ENCODE results near the gene GSDME. TPM values are rescaled to one million over a fixed set of nuclear protein-coding genes. Genes with fewer than 3 reads are reported as not detected.
"Not testable (repeated sequence)": the region's sequence is repeated elsewhere in the genome, so short reads cannot be mapped to it uniquely, and the experiment has no call there.

The GSDME gene
- total RNA-seq = 1 to 10 TPM; 4.7 TPM

DNA sequence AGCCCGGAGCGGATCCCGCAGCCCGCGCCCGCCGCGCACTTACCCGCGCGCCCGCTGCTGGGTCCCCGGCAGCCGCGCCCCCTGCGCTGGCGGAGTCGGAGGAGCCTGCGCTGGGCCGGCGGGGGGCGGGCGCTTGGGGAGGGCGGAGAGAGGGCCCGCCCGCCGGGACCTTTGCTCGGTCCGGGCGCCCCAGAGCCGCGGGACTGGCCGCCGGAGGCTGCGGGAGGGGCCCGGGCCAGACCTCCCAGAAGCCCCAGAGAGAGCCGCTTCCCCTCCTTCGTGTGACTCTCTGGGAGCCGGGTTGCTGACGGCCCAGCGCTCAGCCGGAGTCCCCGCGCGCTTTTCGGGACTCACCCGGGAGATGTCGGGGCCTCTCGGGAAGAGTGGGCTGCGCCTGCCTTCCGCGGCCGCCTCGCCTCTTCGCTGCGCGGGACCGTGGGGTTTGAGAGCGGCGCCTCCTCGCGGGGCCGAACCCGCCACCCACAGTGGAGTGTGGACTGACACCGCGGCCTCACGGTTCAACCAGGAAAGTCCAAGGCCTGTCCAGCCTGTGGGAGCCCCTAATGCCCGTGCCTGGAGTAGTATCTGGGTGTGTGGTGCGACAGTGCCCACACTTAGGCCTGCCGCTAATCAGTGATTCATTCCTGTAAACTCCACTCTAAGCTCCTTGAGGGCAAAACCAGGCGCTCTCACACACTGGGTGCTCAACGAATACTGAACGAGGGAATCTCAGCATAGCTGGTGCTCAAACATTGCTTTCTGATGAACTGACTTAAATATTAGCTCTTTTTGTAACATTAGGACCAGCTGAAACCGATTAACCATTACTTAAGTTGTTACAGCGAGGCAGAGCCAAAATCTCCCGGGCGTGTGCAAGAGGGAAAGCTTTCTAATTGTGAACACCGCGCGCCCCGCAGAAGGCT, at the start of gene GSDME:
TSS of gene GSDME (minus strand) at position 112 of the 923 bp plus-strand sequence. CDS start 7,690 bp downstream, outside the sequence.
- peaks cover 6% of the 10 kb centered on the region for H3K9me3 Mint-ChIP-seq
- peaks cover 30% of the 10 kb centered on the region for H3K4me1 Mint-ChIP-seq (ENCODE audit: low read depth)
- H3K4me3 Mint-ChIP-seq = peak within 1 kb of the TSS; percentile 78
- intact Hi-C loops (cut with micrococcal nuclease) = loop anchor here (5.0 kb wide), 1 partner anchor 150 kb away; no protein-coding TSS in a partner anchor
- DNase-seq = peak; percentile 35
- ChIA-PET CTCF (interaction anchor here (1.1 kb wide), 1 partner anchor 183 kb away, joined by 3 read pairs; no protein-coding TSS in a partner anchor), POLR2A (interaction anchor here (1.0 kb wide), 1 partner anchor 1872 kb away, joined by 5 read pairs; no protein-coding TSS in a partner anchor)
- no peaks in the 10 kb centered on the region for H3K36me3 Mint-ChIP-seq
- H3K27ac Mint-ChIP-seq = no peak within 1 kb of the TSS
- peaks cover 45% of the 10 kb centered on the region for H3K27me3 Mint-ChIP-seq

DNA sequence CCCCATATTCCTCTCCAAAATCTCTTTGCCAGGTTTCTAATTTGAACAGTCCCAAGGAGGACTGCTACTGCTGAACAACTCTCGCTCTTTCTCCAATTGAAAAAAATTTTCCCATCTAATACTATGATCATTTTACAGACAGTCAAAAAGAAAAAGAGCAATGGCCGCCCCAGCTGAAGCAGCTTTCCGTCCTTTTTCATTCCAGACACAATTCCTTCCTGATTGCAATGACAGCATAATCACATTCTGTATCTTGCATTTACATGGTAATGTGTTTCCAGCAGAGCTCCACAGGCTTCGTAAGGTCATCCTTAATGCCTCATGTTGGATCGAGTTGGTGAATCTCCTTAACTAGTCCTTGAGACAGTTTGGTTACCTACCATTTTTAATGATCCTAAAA, 45.0 kb upstream of the GSDME start:
- Mint-ChIP-seq H3K4me1 (ENCODE audit: low read depth) (peaks cover 9% of the 10 kb centered on the region), H3K27ac (no peak overlapping the region), H3K9me3 (peaks cover 3% of the 10 kb centered on the region), H3K36me3 (peaks cover 65% of the 10 kb centered on the region), H3K27me3 (no peaks in the 10 kb centered on the region), H3K4me3 (no peak overlapping the region)
- intact Hi-C loops (cut with micrococcal nuclease) = no loop called here
- POLR2A ChIA-PET = no interaction called here
- CTCF ChIA-PET = interaction anchor here (1.5 to 2.9 kb wide), 4 partner anchors 10 to 296 kb away, joined by 5 to 22 read pairs (median 12); no protein-coding TSS in a partner anchor
- no peak for DNase-seq

DNA sequence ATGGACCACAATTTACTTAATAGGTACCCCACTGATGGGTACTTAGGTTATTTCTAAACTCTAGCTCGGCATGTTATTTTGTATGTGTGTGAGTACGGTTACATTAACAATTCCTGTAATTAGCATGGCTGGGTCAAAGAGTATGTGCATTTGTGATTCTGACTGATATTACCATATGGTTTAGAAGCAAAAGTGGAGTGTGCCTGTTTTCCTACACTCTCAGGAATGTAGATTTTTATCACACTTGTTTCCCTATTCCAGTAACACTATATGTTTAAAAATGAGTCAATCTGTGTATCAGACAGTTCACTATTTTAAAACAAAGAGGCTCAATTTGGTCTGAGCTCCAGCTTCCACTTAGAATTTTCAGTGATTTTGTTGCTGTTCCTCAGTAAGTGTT, 44.6 kb upstream of the GSDME start:
- intact Hi-C loops (cut with micrococcal nuclease) = loop anchor here (2.0 kb wide), 1 partner anchor 47 kb away; no protein-coding TSS in a partner anchor
- ChIA-PET CTCF (interaction anchor here (1.5 to 2.9 kb wide), 4 partner anchors 10 to 296 kb away, joined by 5 to 22 read pairs (median 12); no protein-coding TSS in a partner anchor), POLR2A (no interaction called here)
- Mint-ChIP-seq H3K4me1 (ENCODE audit: low read depth) (peaks cover 9% of the 10 kb centered on the region), H3K27ac (no peak overlapping the region), H3K4me3 (no peak overlapping the region), H3K27me3 (no peaks in the 10 kb centered on the region), H3K36me3 (peaks cover 65% of the 10 kb centered on the region), H3K9me3 (peaks cover 3% of the 10 kb centered on the region)
- DNase-seq = no peak

DNA sequence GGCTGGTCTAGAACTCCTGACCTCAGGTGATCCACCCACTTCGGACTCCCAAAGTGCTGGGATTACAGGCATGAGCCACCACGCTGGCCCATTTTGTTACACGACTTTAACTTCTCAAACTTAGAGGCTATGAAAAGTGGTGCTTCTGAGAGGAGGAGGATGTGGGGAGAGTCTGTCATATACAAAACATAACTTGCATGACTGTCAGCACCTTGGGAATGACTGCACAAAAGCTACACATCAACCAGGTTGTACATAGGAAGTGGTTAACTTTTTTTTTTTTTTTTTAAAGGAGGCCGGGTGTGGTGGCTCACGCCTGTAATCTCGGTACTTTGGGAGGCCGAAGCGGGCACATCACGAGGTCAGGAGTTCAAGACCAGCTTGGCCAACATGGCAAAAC, 43.4 kb upstream of the GSDME start:
- DNase-seq = peak; percentile 27
- ChIA-PET CTCF (interaction anchor here (1.5 to 2.6 kb wide), 4 partner anchors 12 to 297 kb away, joined by 5 to 18 read pairs (median 12); no protein-coding TSS in a partner anchor), POLR2A (interaction anchor here (0.6 kb wide), 1 partner anchor 181 kb away, joined by 3 read pairs; no protein-coding TSS in a partner anchor)
- intact Hi-C loops (cut with micrococcal nuclease) = loop anchor here (2.0 kb wide), 1 partner anchor 46 kb away; no protein-coding TSS in a partner anchor
- H3K27ac Mint-ChIP-seq = no peak overlapping the region
- H3K36me3 Mint-ChIP-seq = peaks cover 66% of the 10 kb centered on the region
- H3K4me1 Mint-ChIP-seq (ENCODE audit: low read depth) = peaks cover 10% of the 10 kb centered on the region
- no peaks in the 10 kb centered on the region for H3K27me3 Mint-ChIP-seq
- H3K9me3 Mint-ChIP-seq = peaks cover 3% of the 10 kb centered on the region
- no peak overlapping the region for H3K4me3 Mint-ChIP-seq

DNA sequence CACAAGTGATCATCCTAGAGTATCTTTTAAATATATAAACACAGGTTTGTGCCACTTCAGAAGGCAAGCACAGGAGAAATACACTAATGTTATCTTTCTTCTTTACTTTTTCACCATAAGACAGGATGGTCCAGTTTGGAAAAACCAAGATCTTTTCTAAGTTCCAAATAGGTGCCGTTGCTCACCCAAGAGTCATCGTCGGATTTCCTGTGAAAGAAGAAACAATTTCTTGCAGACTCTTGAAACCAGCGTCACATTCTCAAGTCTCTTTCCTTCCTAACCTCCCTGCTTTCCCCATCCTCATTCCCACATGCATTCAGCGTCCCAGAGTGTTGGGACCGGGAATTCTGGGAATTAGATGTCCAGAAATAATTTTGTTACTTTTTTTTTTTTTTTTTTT, 42.8 kb upstream of the GSDME start:
- CTCF ChIA-PET = interaction anchor here (2.6 kb wide), 1 partner anchor 12 kb away, joined by 18 read pairs; no protein-coding TSS in a partner anchor
- intact Hi-C loops (cut with micrococcal nuclease) = loop anchor here (2.0 kb wide), 1 partner anchor 45 kb away; no protein-coding TSS in a partner anchor
- Mint-ChIP-seq H3K36me3 (peaks cover 69% of the 10 kb centered on the region), H3K27ac (no peak overlapping the region), H3K9me3 (peaks cover 3% of the 10 kb centered on the region), H3K4me3 (no peak overlapping the region), H3K4me1 (ENCODE audit: low read depth) (peaks cover 15% of the 10 kb centered on the region), H3K27me3 (no peaks in the 10 kb centered on the region)
- no peak for DNase-seq
- POLR2A ChIA-PET = interaction anchor here (0.6 kb wide), 1 partner anchor 181 kb away, joined by 3 read pairs; no protein-coding TSS in a partner anchor

DNA sequence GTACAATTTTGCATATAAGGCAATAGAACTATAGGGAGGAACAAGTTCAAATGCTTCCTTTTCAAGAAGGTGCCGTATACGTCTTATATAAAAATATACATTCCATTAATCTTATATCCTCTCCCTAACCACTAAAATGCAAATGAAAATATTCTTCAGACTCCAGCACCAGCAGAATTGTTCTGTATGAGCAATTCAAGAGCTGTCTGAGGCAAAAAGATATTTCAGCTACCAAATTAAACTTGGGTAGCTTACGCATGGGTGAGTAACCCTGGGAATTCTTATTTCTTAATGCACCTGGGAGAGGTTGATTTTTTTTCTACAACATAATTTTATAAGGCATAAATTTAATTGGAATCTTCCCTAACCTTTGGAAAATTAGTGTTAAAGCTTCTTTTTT, 42.2 kb upstream of the GSDME start:
- Mint-ChIP-seq H3K4me3 (no peak overlapping the region), H3K27me3 (no peaks in the 10 kb centered on the region), H3K9me3 (peaks cover 3% of the 10 kb centered on the region), H3K36me3 (peaks cover 71% of the 10 kb centered on the region), H3K4me1 (ENCODE audit: low read depth) (peaks cover 21% of the 10 kb centered on the region), H3K27ac (no peak overlapping the region)
- ChIA-PET POLR2A (no interaction called here), CTCF (interaction anchor here (2.6 kb wide), 1 partner anchor 13 kb away, joined by 18 read pairs; no protein-coding TSS in a partner anchor)
- no peak for DNase-seq
- intact Hi-C loops (cut with micrococcal nuclease) = no loop called here

DNA sequence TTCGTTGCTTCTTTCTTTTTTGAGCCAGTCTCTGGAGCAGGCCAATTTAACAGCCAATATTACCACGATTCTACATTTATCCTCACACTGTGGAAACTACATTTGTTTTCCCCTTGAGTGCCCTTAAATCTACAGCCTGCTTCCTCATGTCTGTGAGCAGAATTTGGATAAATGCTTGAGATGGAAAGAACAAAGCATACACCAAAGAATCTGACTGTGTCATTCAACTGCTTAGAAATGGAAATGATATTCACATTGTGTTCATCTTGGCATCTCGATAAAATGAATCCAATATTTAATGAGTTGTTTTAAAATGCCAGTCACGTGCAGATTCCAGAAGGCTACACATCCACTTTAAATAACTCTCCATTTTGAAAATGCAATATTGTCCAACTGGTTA, 41.0 kb upstream of the GSDME start:
- Mint-ChIP-seq H3K27me3 (no peaks in the 10 kb centered on the region), H3K36me3 (peaks cover 62% of the 10 kb centered on the region), H3K27ac (no peak overlapping the region), H3K9me3 (peaks cover 3% of the 10 kb centered on the region), H3K4me1 (ENCODE audit: low read depth) (peaks cover 26% of the 10 kb centered on the region), H3K4me3 (no peak overlapping the region)
- intact Hi-C loops (cut with micrococcal nuclease) = no loop called here
- DNase-seq = no peak
- POLR2A ChIA-PET = no interaction called here
- CTCF ChIA-PET = interaction anchor here (2.6 kb wide), 1 partner anchor 14 kb away, joined by 18 read pairs; no protein-coding TSS in a partner anchor

DNA sequence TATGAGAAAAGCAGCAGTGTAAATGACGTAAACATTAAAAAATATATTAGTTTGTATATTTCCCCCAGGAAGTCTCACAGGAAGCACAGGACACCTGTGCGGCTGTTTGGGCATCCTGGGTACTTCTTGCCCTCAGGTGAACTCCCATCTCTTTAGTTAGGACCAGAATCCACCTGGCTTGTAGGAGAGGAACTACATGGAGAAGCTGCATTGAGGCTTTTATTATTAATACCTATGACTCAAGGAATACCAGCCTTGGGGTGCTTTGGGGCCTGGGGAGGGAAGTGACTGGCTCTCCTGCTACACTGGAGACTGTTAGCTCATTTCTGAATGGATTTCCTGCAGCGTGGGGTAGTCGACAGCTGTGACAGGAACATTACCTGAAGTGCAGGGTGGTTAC, 40.0 kb upstream of the GSDME start:
- Mint-ChIP-seq H3K4me3 (no peak overlapping the region), H3K4me1 (ENCODE audit: low read depth) (peaks cover 26% of the 10 kb centered on the region), H3K9me3 (peaks cover 3% of the 10 kb centered on the region), H3K36me3 (peaks cover 56% of the 10 kb centered on the region), H3K27ac (no peak overlapping the region), H3K27me3 (no peaks in the 10 kb centered on the region)
- intact Hi-C loops (cut with micrococcal nuclease) = no loop called here
- POLR2A ChIA-PET = no interaction called here
- CTCF ChIA-PET = no interaction called here
- DNase-seq = no peak

DNA sequence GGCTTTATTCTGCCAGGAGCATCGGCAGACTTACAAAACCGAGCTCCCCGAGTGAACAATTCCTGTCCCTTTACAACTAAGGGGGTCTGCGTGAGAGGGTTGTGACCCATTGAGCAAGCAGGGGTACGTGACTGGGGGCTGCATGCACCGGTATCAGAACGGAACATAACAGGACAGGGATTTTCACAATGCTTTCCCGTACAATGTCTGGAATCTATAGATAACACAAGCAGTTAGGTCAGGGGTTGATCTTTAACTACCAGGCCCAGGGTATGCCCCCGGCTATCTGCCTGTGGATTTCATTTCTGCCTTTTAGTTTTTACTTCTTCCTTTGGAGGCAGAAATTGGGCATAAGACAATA, 38.1 kb upstream of the GSDME start:
- CTCF ChIA-PET = no interaction called here

DNA sequence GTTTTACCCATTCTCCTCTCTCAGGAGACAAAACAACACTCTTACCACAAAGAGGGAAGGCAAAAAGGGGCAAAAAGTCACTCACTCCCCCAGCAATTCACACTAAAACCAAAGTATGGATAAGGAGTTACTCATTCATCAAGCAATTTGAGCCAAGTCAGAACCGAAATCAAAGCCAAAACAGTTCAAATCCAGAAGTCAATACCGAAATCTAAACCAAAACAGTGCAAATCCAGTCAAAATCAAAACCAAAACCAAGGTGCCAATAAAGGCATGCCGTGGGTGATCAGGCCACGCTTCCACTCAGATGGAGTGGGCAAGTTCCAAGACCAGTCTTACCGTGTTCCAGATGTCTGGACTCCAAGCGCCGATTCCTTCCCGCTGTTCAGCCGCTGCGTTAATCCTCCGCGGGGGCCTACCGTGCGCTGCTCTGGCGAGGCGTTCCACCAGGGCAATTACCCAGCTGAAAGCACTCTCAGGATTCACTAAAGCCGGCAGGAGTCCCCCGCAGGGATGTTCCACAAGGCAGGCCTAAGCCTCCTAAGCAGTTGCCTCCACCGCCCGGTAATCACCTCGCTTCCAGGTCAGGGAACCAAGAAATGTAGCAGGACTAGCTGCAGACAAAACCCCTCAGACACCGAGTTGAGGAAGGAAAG, 37.6 kb upstream of the GSDME start:
- H3K27me3 Mint-ChIP-seq; H3K4me3 Mint-ChIP-seq; H3K9me3 Mint-ChIP-seq; intact Hi-C loops (cut with micrococcal nuclease); H3K27ac Mint-ChIP-seq; CTCF ChIA-PET: not testable (repeated sequence)
- Mint-ChIP-seq H3K36me3 (peaks cover 35% of the 10 kb centered on the region), H3K4me1 (ENCODE audit: low read depth) (peaks cover 17% of the 10 kb centered on the region)
- DNase-seq = peak; percentile 20
- POLR2A ChIA-PET = interaction anchor here (1.1 kb wide), 1 partner anchor 324 kb away, joined by 3 read pairs; no protein-coding TSS in a partner anchor

More for the DNA sequence above, 38.1 kb upstream of the GSDME start:
- no peak for DNase-seq
- H3K36me3 Mint-ChIP-seq = peaks cover 38% of the 10 kb centered on the region
- POLR2A ChIA-PET = no interaction called here
- no peaks in the 10 kb centered on the region for H3K9me3 Mint-ChIP-seq
- H3K4me1 Mint-ChIP-seq (ENCODE audit: low read depth) = peaks cover 17% of the 10 kb centered on the region
- H3K27ac Mint-ChIP-seq = no peak overlapping the region
- no peak overlapping the region for H3K4me3 Mint-ChIP-seq
- no peaks in the 10 kb centered on the region for H3K27me3 Mint-ChIP-seq
- intact Hi-C loops (cut with micrococcal nuclease) = no loop called here

DNA sequence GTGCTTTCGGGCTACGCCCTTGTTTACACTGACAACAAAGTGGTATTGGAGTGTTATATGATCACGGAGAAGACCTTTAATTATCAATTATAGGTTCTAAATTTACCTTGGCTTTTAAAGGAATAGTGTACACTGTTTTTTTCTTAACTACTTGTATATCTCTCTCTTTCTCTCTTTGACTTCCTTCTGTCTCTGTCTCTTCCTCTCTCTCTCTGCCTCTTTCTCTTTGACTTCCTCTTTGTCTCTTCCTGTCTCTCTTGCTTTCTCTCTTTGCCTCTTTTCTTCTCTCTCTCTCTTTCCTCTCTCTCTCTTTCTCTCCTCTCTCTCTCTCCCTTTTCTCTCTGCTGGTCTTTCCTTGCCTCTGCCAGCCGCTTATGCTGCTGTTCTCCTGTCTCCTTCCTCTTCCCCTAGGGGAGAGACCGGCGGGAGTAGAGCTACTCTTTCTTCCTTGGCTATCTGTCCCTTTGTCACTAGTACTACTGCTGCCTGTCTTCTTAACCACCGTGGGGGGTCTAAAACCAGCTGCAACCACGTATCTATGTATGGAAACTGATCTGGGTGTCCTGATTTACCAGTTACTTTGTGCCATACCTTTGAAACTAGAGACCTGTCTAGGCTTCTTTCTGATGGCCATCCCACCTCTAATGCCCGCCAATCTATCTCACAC, 36.9 kb upstream of the GSDME start:
- POLR2A ChIA-PET = interaction anchor here (1.1 kb wide), 1 partner anchor 324 kb away, joined by 3 read pairs; no protein-coding TSS in a partner anchor

More for the DNA sequence above, 36.9 kb upstream of the GSDME start:
- Mint-ChIP-seq H3K27ac (no peak overlapping the region), H3K9me3 (no peaks in the 10 kb centered on the region), H3K4me1 (ENCODE audit: low read depth) (peaks cover 17% of the 10 kb centered on the region), H3K36me3 (peaks cover 35% of the 10 kb centered on the region), H3K27me3 (no peaks in the 10 kb centered on the region), H3K4me3 (no peak overlapping the region)
- intact Hi-C loops (cut with micrococcal nuclease) = no loop called here
- no peak for DNase-seq
- CTCF ChIA-PET = interaction anchor here (1.5 kb wide), 1 partner anchor 18 kb away, joined by 3 read pairs; no protein-coding TSS in a partner anchor
